Measurements from ENCODE around the gene SIGLEC15.
"Not testable (repeated sequence)": the region's sequence is repeated elsewhere in the genome, so short reads cannot be mapped to it uniquely, and the experiment has no call there.

SIGLEC15 gene, protein sequence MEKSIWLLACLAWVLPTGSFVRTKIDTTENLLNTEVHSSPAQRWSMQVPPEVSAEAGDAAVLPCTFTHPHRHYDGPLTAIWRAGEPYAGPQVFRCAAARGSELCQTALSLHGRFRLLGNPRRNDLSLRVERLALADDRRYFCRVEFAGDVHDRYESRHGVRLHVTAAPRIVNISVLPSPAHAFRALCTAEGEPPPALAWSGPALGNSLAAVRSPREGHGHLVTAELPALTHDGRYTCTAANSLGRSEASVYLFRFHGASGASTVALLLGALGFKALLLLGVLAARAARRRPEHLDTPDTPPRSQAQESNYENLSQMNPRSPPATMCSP

DNA sequence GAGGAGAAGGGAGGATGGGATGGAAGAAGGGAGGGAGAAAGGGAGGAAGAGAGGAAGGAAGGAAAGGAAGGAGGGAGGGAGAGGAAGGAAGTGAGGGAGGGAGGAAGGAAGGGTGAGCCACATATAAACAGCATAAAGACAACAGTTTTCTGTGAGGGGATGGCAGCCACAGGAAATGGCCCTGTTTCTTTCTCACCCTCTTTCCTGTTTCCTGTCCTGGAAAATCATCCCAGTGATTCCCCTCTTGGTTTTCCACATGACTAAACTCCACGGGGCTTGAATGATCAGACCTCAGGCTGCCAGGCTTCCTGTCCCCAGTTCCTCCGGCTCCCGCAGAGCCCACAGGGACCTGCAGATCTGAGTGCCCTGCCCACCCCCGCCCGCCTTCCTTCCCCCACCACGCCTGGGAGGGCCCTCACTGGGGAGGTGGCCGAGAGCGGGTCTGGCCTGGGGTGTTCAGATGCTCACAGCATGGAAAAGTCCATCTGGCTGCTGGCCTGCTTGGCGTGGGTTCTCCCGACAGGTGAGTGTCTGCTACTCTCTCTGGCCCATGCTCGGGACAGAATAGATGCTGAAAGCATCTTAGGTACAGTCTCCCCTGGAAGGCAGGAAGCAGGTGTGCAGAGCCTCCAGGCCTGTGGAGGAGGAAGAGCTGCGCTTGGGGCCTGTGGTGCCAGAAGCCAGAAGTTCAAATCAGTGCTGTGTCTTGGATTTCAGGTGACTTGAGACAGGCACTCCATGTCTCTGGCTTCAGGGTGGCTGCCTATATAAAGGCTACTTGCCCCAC is at the start of gene SIGLEC15:
Gene SIGLEC15 (plus strand): TSS at position 418 of the 787 bp plus-strand sequence. CDS start 54 bp downstream, at position 472.
- DNase-seq = no peak

DNA sequence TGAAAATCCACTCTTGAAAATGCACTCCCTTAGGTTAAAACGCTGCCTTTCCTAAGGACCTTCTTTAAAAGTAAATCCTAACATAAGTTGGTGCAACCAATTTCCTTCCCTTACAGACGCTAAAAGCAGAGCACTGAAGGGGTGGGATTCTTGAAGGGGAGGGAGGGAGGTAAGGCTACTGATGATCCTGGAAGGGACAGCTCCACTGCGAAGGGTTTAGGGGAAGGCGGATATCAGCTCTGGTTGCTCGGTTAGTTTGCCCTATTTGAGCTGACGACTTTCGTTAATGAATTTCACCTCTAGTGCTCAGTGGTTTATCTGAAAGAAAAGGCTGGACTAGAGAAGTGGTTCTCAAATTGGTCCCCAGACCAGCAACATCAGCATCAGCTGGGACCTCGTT is 49.7 kb upstream of the SIGLEC15 start:
- DNase-seq = no peak

DNA sequence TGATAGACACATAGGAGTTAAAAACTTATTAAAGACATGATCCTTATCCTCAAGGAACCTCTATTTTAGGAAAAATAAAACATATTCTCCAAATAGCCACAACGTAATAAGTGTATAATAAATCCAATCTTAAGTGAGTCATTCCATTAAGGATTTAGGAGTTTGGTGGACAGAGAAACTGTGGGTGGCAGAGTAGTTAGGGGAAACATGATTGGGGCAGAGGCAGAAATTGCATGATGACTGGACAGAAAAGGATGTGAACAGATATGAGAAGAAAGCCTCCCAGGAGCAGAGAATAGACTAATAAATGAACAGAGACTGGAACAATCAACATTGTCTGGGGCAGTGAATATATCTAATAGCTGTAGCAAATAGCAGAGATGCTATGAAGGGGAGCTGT is 48.1 kb upstream of the SIGLEC15 start:
- DNase-seq = no peak

DNA sequence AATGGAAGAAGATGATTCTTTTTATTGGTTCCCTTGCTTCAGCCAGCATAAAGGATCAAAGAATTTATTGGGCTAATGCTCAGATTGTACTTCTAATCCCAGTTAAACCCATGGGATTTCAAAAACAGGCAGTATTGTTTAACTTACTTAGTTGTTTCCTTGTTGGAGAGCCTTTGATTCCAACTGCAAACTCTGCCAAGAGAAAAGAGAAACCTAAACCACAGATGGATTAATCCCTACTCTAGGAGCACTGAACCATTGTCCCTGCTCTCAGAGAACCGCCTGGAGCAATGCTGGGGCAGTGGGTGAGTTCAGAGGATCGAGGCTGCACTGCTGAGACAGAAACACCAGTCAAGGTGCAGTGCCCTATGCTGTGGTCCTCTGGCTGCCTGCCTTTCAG is 44.9 kb upstream of the SIGLEC15 start:
- DNase-seq = no peak

DNA sequence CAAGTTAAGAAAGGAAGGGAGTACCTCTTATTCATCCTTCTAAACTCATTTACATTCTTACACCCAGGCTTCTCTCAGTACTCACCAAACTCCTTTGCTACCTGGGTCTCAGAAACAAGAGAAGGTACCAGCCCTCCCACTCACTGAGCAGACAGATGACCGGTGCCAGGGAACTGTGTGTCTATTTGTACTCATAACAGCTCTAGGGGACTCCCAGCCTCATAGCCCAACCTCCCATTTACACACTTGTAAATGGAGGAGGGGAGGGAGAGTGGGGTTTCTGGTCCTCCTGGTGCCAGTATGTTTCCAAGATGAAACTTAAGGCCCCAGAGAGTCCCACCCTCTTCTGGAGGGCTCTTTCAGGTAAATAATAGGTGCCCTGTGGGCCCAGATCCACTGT is 42.8 kb upstream of the SIGLEC15 start:
- no peak for DNase-seq

DNA sequence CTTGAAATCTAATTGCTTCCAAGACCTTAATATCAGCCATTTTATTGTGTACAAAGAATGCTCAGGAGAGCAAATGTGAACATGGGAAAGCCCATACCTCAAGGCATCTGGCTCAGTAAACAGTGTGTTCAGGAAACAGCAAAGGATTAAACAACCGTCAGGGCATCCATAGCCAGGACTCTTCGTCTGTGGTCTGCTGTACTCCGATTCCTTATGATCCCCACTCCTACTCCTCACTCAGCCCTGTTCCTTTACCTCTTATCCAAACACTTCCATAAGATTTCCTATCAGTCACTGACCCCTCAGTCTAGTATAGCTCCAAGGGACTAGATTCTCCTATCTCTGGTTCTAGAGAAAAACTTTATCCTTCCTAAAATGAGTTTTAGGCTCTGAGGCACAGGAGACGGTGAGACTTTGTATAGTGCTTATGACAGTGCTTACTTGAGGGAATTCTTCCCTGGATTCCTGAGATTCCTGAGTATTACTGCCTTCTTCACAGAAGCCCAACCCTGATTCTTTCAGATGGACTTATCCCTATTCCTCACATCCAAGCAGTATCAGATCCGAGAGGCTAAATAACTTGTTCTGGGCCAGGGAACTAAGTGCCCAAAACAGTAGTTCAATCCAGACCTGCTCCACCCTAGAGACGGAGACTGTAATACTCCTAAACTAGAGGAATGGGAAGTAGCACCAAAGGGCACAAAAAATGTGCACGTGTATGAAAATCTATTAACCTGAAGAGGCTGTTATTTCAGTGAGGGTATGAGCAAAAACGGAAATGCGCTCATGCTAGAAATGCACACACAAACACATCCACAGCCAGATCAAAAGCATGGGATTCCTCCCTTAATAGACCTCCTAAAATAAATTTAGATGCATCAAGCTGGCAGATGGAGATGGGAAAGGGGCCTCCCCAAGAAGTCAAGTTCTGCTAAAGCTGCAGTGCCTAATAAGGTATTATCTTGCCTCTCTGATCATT is 42.1 kb upstream of the SIGLEC15 start:
- DNase-seq = no peak

DNA sequence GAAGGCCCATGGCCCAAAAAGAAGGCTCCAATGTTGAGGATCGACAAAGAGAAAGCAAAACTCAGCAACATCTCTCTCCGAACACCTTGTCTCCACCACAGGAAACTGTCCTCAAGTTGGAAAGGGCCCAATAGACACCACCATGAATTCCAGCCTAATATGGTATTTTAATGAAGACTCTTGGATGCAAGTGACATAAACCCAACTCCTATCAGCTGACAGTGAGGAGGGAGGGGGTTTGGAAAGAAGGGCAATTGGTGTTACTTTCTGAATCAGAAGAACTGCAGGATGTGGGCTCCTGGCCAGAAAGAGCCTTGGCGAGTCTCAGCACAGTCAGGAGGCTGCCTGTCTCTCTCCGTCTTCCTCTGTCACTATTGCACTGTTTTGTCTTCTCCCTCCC is 40.3 kb upstream of the SIGLEC15 start:
- peak; percentile 12 for DNase-seq

DNA sequence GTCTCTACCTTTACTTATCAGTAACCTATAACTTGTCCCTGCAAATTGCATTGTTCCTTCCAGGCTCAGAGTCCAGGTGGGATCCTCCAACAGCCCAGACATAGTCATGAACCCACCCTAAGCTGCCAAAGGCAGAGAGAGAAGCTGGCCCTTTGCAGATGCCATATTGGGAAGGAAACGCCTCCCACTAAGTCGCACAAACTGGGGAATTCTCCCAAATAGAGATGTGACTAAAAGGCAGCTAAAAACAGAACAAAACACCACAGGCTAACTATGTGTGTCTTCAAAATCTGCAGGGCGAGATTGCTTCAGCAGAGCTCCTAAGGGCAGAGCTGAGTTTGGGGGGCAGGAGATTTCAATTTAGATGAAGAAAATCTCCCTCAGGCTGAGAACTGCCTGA is 38.5 kb upstream of the SIGLEC15 start:
- DNase-seq = no peak

DNA sequence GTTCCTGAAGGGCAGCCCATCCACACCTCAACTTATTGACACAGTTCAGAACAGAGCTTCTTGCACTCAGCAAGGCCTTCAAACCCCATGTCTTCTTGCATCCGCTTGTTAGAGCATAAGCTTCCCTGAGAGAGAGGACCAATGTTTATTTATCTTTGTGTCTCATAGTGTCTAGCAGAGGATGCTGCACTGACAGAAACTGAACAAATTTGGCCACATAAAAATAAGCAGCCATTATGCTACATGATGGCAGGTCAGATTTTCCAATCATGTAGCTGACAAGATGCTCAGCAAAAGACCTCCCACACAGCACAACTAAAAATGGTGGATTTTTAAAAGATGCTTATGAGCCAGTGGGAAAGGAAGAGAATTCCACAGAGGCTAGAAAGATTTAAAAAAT is 38.1 kb upstream of the SIGLEC15 start:
- no peak for DNase-seq

DNA sequence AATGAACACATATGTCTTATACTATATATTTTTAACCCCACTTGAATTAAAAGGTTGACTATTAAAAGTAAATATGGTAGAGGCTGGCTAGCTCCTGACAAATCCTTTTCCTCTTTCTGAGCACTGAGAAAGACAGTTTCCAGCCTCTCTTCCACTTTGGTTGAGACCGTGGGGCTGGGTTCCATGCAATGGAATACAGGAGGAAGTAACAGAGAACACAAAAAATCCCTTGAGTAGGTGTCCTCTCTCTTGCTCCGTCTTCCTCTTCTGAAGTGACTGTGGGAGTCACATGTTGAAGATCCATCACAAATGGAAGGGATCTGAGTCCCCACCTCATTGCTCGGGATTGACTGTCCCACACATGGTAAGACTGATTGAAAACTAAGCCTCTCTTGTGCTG is 36.6 kb upstream of the SIGLEC15 start:
- no peak for DNase-seq

DNA sequence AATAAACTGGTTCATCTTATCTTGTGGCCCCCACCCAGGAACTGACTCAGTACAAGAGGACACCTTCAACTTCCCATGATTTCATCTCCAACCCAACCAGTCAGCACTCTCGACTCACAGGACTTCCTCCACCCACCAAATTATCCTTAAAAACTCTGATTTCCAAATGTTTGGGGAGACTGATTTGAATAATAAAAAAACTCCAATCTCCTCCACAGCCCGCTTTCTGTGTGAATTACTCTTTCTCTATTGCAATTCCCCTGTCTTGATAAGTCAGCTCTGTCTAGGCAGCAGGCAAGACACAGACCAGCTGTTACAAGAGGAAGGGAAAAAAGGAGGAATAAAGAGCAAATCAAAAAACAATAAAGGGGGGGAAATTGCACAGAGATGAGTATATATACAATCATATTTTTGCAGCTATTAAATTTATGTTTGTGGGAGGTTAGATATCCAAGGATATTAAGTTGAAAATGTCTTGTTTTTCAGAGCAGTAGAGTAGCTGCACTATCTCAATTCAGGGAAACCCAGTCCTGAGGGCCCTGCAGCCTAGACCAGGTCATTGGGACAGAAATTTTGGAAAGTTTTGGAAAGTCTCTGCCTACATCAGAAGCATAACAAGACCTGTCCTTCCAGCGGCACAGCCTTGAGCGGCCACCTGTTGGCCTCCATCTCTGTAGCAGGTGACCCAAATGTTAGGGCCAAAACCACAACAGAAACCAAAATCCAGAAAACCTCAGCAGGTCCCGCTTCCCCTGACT is 32.8 kb upstream of the SIGLEC15 start:
- DNase-seq = no peak

DNA sequence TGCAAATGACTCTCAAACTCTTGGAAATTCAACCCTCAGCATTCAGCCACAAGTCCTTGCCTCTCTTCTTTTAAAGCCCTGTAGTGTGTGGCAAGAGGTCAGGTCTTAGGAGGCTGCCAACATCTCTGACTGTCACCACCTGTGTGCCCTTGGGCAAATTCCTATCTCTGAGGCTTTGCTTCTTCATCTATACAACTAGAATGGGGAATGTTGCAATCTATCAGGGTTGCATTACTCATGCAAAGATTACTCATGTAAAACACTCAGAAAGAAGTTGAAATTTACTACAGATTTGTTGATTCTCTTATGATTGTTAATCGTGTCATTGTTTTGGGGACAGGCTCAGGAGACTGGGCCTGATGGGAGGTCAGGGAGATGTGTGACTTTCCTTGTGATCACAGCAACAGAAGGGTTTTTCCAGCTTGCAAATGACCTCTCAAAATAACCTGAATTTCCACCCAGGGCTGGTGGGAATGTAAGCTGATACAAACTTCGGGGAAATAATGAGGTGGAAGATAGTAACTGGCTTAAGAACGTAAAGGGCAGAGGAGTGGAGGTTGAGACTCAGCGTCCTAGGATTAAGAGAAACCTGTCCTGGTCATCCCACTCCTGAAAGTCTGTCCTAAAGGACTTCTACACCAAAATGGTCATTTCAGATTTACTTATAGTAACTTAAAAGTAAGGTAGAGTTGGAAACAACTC is 32.1 kb upstream of the SIGLEC15 start:
- DNase-seq = no peak

DNA sequence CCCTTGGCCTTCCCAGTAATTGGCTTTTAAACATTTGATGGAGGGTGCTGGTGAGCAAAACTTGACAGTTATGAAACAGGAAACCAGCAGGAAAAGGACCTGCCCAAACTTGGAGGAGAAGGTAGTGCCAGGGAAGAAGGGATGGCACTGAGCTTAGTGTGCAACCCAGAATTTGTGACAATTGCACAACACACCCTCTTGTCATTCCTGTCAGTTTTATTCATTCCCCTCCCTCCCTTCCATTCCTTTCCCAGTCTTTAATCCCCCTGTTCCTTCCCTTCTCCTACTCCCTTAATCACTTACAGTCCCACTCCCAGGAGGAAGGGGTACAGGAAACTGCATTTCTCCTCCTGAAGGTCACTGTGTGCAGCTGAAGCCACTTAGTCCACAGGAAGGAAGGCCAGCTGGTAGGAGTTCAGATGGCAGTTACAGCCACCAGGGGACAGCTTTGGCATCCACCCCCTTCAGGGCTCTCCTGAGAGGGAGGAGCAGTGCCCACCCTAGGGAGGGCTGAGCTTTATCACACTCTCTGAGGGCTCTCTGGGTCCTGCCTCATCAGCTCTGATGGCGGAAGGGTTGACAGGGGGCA is 24.0 kb upstream of the SIGLEC15 start:
- no peak for DNase-seq

DNA sequence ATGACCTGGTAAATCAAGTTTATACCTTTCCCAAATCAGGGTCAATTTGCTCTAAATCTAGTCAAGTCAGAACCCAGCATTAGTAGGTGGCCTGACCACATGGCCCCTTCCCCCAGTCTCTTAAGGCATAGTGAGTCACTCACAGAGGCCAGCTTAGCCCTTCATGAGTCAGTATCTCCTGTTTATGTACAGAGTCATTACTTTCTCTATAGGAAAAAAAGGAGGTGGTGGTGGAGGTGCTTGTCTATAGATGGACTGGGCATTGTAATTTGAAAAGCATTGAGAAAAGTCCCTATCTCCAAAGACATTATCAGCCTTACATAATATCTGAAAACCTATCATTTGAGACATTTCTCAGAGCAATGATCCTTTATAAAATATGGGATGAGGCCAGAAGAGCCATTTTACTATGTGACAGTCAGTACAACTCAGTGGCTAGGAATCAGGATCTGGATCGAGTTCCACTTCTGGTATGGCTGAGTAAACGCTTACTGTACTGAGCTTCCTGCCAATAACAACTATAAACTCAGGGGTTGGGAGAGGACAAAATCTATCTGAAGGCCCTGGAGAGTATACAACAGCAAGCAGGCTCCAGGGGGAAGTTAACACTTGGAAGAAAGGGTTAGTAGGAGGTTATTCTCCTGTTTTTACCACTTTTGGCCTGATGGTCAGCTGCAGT is 22.5 kb upstream of the SIGLEC15 start:
- DNase-seq = no peak

DNA sequence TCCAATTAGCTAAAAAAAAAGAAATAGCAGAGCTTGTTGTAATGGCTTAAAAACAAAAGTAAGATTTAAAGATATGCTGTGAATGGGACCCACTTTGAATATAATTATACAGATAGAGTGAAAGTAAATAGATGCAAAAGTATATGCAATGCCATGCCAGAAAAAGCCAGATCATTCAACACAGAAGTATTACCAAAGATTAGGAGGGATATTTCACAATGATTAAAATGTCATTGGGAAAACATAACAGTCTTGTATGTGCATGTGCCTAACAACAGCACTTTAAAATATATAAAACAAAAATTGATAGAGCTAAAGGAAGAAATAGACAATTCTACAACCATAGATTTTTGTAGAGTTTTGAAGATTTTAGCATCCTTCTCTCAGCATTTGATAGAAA is 19.9 kb upstream of the SIGLEC15 start:
- DNase-seq = no peak

DNA sequence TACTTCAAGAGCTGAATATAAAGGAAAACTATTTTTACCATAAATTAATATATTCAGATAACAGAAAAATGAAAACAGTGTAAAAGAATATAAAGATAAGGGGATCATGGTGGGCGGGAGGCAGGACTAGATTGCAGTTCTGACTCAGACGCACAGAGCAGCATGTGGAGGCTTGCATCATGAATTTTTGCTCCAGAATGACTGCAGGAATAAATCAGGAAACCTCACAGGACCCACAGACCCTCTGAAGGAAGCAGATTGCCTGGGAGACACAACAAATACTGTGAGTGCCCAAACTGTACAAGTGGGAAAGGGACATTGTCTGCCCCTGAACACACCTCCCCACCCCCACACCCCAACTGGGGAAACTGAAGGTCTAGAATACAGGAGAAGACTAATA is 19.2 kb upstream of the SIGLEC15 start:
- no peak for DNase-seq

DNA sequence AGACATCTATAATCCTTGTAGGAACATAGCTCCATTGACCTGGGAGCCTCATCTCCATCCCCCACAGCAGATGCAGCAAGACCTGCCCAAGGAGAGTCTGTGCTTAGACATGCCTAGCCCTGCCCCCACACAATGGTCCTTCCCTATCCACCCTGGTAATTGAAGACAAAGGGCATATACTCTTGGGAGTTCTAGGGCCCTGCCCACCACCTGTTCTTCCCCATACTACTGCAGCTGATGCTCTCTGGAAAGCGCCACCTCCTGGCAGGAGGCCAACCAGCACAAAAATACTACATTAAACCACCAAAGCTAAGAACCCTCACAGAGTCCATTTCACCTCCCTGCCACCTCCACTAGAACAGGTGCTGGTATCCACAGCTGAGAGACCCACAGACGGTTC is 18.3 kb upstream of the SIGLEC15 start:
- peak; percentile 41 for DNase-seq

DNA sequence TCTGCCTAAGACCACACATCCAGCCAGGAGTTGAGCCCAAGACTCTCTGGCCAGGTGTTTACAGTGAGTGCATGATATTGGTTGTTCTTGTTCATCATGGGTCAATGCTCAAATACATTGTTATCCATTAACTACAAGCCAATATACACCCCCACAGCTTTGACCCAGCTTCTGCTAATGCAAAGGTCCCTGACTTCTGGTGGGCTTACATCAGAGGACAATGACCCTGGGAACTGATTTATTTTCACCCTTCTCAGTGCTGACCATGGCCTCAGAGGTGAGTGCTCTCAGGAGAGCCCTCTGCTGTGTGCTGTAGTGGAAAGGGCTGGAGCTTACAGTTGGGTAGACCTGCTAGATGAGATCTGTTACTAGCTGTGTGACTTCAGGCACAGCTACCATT is 10.7 kb upstream of the SIGLEC15 start:
- not testable (repeated sequence) for DNase-seq

DNA sequence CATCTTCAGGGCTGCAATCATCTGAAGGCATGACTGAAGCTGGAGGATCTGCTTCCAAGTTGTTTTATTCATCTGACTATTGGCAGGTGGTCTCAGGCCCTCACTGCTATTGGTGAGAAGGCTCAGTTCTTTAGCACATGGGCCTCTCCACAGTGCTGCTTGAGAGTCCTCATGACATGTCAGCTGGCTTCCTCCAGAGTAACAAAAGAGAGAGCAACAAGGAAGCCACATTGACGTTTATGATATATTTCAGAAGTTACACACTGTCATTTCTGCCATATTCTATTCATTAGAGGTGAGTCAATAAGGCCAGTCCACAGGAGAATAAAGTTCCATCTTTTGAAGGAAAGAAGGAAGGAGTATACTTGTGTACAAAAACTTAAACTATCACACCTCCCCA is 7.9 kb upstream of the SIGLEC15 start:
- no peak for DNase-seq

DNA sequence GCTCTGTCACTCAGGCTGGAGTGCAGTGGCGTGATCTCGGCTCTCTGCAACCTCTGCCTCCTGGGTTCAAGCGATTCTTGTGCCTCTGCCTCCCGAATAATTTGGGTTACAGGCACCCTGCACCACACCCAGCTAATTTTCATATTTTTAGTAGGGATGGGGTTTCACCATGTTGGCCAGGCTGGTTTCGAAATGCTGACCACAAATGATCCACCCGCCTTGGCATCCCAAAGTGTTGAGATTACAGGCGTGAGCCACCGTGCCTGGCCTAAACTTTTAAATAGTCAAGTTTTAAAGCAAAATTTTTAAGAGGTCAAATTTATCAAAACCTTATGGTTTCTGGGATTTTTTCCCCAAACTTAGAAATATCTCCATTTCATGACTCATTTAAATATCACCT is 6.7 kb upstream of the SIGLEC15 start:
- DNase-seq = not testable (repeated sequence)

Data from CD4-positive, alpha-beta T cell treated with Interleukin-6 for 4 hours (primary cell).